GDM1 (cell line): ENCODE measurements around the gene CDKN1C.
A peak's percentile ranks its signal among the peaks of the same experiment; 100 is the strongest.

Experiments used
- DNase-seq: peaks from one replicate; lab custom pipeline; 2025; lab: John Stamatoyannopoulos, UW

The CDKN1C gene

GRCh38 chr11:2923446-2924375 is 38.1 kb upstream of the CDKN1C start:
- DNase-seq: no peak

- DNase-seq: no peak
Measured at GRCh38 chr11:2922655-2923054, 37.1 kb upstream of the CDKN1C start.

- DNase-seq: no peak
Measured at GRCh38 chr11:2921742-2922493, 36.3 kb upstream of the CDKN1C start.

GRCh38 chr11:2921261-2921660 is 35.7 kb upstream of the CDKN1C start:
- DNase-seq: no peak

- DNase-seq: no peak
Measured at GRCh38 chr11:2920343-2920742, 34.8 kb upstream of the CDKN1C start.

GRCh38 chr11:2919837-2920236 is 34.3 kb upstream of the CDKN1C start:
- no peak for DNase-seq

GRCh38 chr11:2919188-2919587 is 33.6 kb upstream of the CDKN1C start:
- no peak for DNase-seq

GRCh38 chr11:2917842-2918490 is 32.4 kb upstream of the CDKN1C start:
- no peak for DNase-seq

- DNase-seq: no peak
Measured at GRCh38 chr11:2916892-2917645, 31.5 kb upstream of the CDKN1C start.

- DNase-seq: no peak
Measured at GRCh38 chr11:2916114-2916891, 30.7 kb upstream of the CDKN1C start.

- DNase-seq: peak; percentile 19
Measured at GRCh38 chr11:2915473-2915872, 29.9 kb upstream of the CDKN1C start.

- peak; percentile 64 for DNase-seq
Measured at GRCh38 chr11:2914455-2915195, 29.1 kb upstream of the CDKN1C start.

GRCh38 chr11:2913776-2914175 is 28.2 kb upstream of the CDKN1C start:
- no peak for DNase-seq

- no peak for DNase-seq
Measured at GRCh38 chr11:2913019-2913431, 27.4 kb upstream of the CDKN1C start.

- DNase-seq: no peak
Measured at GRCh38 chr11:2912498-2912897, 26.9 kb upstream of the CDKN1C start.

- no peak for DNase-seq
Measured at GRCh38 chr11:2911785-2912391, 26.3 kb upstream of the CDKN1C start.

- no peak for DNase-seq
Measured at GRCh38 chr11:2911088-2911784, 25.7 kb upstream of the CDKN1C start.

- no peak for DNase-seq
Measured at GRCh38 chr11:2910401-2910955, 24.9 kb upstream of the CDKN1C start.
